Activated naive CD4-positive, alpha-beta T cell treated with anti-CD3 and anti-CD28 coated beads for 36 hours (primary cell): ENCODE data around the gene ITGAE. TPM values are rescaled to one million over a fixed set of nuclear protein-coding genes. Genes with fewer than 3 reads are reported as not detected.
"Not testable (repeated sequence)": the region's sequence is repeated elsewhere in the genome, so short reads cannot be mapped to it uniquely, and the experiment has no call there.

Experiments used
- CTCF ChIA-PET: fragments of 350-600 bp; sonication (Branson Sonifier 250); formaldehyde crosslinking; loops from one replicate; lab custom pipeline; 2021; ENCODE audit warnings: antibody characterized with exemption; lab: Charles Lee
- DNase-seq: peaks from one replicate; pipeline ENCODE4 v3.0.0-alpha.2; 2020
- H3K27ac Mint-ChIP-seq: one replicate; pipeline ENCODE4 v1.8.0; 2021; ENCODE audit warnings: mild to moderate bottlenecking, mixed read lengths
- H3K27me3 Mint-ChIP-seq: one replicate; pipeline ENCODE4 v1.8.0; 2021; ENCODE audit warnings: low read depth, mixed read lengths
- H3K36me3 Mint-ChIP-seq: one replicate; pipeline ENCODE4 v1.8.0; 2021; ENCODE audit warnings: low read depth, mixed read lengths
- H3K4me1 Mint-ChIP-seq: one replicate; pipeline ENCODE4 v1.8.0; 2021; ENCODE audit warnings: low read depth, mixed read lengths
- H3K4me3 Mint-ChIP-seq: one replicate; pipeline ENCODE4 v1.8.0; 2021; ENCODE audit warnings: mild to moderate bottlenecking, moderate library complexity, mixed read lengths
- H3K9me3 Mint-ChIP-seq: one replicate; pipeline ENCODE4 v1.8.0; 2021; ENCODE audit warnings: mixed read lengths
- intact Hi-C: fragments of 100-400 bp; cut with micrococcal nuclease; formaldehyde crosslinking; loops from one replicate; pipeline ENCODE4 v1.15.1; 2023
- total RNA-seq, 2 experiments: library from RNA; stranded (reverse); gene quantifications; one replicate each; pipeline ENCODE4 v1.2.3, GENCODE V29; 2021

Gene ITGAE
- total RNA-seq, 2 experiments from 2014 or later = 31.7 to 32.4 TPM

DNA sequence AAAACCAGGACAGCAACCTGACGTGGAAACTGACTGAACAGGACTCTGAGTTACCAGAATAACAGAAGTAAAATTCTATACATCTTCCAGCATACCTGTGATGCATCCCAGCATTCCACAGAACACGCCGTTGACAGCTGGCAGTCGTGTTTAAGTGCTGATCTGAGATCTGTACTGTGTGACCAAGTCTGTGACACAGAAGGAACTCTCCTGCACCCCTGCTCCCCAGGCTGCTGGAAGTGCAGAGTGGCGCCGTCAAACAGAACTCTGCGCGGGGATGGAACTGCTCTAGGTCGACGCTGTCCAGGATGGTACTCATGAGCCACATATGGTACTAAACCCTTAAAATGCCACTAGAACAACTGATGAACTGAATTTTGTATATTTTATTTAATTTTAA lies 804 bp upstream of the ITGAE start:
- H3K36me3 Mint-ChIP-seq = no peaks in the 10 kb centered on the region
- DNase-seq = no peak
- no peak overlapping the region for H3K27ac Mint-ChIP-seq
- H3K27me3 Mint-ChIP-seq = no peaks in the 10 kb centered on the region
- H3K4me3 Mint-ChIP-seq = no peak overlapping the region
- H3K9me3 Mint-ChIP-seq = no peaks in the 10 kb centered on the region
- intact Hi-C loops = no loop called here
- CTCF ChIA-PET = interaction anchor here (1.5 kb wide), 1 partner anchor 64 kb away, joined by 3 read pairs; no protein-coding TSS in a partner anchor
- peaks cover 5% of the 10 kb centered on the region for H3K4me1 Mint-ChIP-seq

DNA sequence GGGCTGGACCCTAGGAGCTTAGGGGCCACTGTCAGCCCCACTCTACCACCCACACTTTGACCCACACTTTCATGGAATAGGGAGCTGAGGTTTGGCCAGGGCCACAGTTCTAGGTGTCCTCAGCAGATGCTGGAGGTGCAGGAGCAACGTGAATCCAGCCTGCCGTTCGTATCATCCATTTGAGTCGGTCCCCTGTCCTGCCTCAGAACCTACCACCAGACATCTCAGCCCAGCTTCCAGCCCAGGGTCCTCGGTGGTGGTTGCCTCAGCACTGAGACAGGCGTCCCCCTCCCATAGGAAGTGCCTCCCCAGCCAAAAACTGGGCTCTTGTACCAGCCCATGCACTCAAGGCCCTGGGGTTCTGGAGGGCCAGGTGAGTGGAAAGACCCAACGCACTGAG lies 359 bp upstream of the ITGAE start:
- CTCF ChIA-PET = interaction anchor here (1.5 kb wide), 1 partner anchor 64 kb away, joined by 3 read pairs; no protein-coding TSS in a partner anchor

DNA sequence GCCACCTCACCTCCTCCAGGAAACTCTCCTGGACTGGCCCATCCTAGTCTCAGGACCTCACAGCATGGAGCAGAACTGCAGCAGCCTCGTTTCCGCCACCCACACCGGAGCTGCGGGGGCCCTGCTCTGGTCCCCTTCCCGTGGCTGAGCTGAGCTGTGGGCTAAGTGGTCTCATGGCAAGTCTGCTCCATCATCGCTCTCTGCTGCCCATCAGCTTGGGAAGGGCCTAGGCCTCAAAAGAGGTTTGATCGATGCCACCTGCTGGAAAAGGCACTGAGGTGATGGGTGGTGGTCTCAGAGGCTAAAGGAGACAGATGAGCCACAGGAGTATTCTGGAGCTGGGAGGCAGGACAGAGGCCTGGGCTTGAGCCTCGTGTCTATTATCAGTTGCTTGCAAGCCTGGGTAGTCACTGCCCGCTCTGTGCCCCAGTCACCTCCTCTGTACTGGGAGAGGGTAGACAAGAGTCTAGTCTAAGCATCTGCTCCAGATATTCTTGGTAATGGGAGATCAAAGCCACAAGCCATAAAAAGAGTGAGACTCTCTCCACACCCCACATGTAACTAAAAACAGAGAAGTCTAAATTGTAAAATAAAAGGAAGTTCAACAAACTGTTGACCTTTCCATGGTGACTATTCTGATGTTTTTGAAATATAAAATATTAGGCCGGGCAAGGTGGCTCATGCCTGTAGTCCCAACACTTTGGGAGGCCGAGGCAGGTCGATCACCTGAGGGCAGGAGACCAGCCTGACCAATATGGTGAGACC lies 1.6 kb downstream of the ITGAE start:
- Mint-ChIP-seq H3K9me3 (no peaks in the 10 kb centered on the region), H3K4me1 (peaks cover 6% of the 10 kb centered on the region), H3K36me3 (no peaks in the 10 kb centered on the region), H3K27ac (no peak overlapping the region), H3K27me3 (no peaks in the 10 kb centered on the region), H3K4me3 (no peak overlapping the region)
- DNase-seq = no peak
- intact Hi-C loops = no loop called here
- CTCF ChIA-PET = no interaction called here

More for the DNA sequence above, 359 bp upstream of the ITGAE start:
- no peaks in the 10 kb centered on the region for H3K36me3 Mint-ChIP-seq
- H3K4me3 Mint-ChIP-seq = no peak overlapping the region
- H3K4me1 Mint-ChIP-seq = peaks cover 8% of the 10 kb centered on the region
- H3K27ac Mint-ChIP-seq = no peak overlapping the region
- no peaks in the 10 kb centered on the region for H3K9me3 Mint-ChIP-seq
- intact Hi-C loops = no loop called here
- DNase-seq = no peak
- no peaks in the 10 kb centered on the region for H3K27me3 Mint-ChIP-seq

DNA sequence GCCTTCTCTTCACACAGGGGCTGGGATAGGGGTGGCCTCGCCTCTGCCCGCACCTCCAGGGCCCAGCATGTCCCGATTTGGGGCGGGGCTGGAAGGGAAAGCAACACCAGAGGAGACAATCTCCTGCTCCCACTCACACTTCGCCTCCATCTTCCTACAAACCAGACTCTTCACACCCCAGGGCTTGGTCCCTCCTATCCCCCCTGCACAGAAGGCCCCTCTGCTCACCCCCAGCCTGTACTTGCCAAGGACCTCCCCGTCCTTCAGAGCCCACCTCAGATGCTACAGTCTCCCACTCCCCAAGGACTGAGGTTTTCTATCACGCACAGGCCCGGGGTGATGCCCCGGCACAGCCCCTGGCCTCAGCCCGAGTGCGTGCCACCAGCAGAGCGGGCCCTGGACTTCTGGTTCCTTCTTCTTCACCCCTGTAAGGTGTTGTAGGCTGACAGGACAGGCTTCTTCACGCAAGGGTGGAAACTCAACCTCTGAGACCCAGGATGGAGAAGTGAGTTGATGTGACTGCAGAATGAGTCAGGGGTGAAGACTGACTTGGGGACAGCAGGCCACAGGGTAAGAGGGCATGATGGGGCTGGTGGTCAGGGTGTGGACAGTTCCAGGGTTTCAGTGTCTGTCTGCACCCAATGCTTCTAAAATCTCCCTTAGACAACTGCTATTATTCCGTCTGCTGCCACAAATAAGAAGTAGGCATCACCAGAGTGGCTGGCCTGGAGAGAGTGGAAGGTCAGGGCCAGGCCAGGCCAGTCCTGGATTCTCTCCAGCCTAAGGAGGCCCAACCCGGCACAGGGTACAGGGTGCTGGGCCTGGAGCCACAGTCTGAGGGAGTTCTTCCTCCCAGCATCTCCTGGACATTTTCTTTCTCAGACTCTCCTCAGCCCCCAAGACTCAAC lies 2.5 kb downstream of the ITGAE start:
- no peak for DNase-seq
- Mint-ChIP-seq H3K36me3 (no peaks in the 10 kb centered on the region), H3K27me3 (no peaks in the 10 kb centered on the region), H3K9me3 (no peaks in the 10 kb centered on the region), H3K27ac (no peak overlapping the region), H3K4me1 (peaks cover 4% of the 10 kb centered on the region), H3K4me3 (no peak overlapping the region)
- CTCF ChIA-PET = no interaction called here
- intact Hi-C loops = no loop called here

DNA sequence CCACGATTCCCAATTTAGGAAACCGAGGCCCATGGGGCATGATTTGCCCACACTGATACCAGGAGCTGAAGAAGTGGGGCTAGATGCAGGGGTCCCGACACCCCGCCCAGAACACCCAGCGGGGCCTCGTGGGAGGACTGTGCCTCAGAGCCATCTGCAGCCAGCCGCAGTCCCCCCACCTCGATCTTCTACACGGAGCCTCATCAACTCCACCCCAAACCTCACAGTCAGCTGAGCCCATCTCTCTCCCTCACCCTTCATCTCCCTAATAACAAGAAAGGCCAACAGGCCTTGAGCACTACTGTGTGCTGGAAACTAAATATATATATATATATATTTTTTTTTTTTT lies 4.2 kb downstream of the ITGAE start:
- CTCF ChIA-PET = interaction anchor here (3.1 kb wide), 1 partner anchor 59 kb away, joined by 14 read pairs; no protein-coding TSS in a partner anchor
- Mint-ChIP-seq H3K4me3 (no peak overlapping the region), H3K4me1 (peaks cover 5% of the 10 kb centered on the region), H3K27ac (no peak overlapping the region), H3K36me3 (no peaks in the 10 kb centered on the region), H3K27me3 (no peaks in the 10 kb centered on the region), H3K9me3 (no peaks in the 10 kb centered on the region)
- DNase-seq = no peak
- intact Hi-C loops = no loop called here

DNA sequence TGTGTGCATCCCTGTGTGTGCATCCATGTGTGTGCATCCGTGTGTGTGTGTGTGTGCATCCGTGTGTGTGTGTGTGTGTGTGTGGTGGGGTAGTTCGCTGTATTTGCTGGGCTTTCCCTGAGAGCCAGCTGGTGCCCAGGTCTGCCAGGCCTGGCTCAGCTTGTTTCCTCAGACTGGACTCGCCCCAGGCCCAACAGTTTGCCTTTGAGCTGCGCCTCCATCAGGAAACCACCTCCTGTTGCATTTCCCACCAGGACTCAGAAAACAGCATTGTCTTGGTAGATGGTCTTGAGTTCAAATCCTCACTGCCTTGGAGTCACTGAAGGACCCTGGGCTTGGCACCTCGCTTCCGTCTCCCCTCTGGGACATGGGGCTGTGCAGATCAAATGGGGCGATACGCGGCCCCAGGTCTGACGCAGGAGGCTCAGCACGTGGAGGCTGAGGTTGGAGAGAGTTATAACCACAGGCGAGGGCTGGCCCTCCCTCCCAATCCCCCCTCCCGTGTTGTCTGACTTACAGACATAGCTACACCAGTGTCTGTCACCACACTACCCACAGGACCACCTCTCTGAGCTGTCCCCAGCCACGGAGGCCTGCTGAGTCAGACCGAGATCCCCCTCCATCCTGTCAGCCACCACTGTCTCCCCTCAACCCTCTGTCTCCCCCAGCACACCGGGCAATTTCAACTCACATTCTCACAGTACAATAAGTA lies 4.7 kb downstream of the ITGAE start:
- Mint-ChIP-seq H3K36me3 (no peaks in the 10 kb centered on the region), H3K4me3 (no peak overlapping the region), H3K27ac (no peak overlapping the region), H3K4me1 (peaks cover 10% of the 10 kb centered on the region), H3K9me3 (no peaks in the 10 kb centered on the region), H3K27me3 (no peaks in the 10 kb centered on the region)
- peak; percentile 49 for DNase-seq
- intact Hi-C loops = no loop called here
- CTCF ChIA-PET = interaction anchor here (3.1 kb wide), 1 partner anchor 58 kb away, joined by 14 read pairs; no protein-coding TSS in a partner anchor

DNA sequence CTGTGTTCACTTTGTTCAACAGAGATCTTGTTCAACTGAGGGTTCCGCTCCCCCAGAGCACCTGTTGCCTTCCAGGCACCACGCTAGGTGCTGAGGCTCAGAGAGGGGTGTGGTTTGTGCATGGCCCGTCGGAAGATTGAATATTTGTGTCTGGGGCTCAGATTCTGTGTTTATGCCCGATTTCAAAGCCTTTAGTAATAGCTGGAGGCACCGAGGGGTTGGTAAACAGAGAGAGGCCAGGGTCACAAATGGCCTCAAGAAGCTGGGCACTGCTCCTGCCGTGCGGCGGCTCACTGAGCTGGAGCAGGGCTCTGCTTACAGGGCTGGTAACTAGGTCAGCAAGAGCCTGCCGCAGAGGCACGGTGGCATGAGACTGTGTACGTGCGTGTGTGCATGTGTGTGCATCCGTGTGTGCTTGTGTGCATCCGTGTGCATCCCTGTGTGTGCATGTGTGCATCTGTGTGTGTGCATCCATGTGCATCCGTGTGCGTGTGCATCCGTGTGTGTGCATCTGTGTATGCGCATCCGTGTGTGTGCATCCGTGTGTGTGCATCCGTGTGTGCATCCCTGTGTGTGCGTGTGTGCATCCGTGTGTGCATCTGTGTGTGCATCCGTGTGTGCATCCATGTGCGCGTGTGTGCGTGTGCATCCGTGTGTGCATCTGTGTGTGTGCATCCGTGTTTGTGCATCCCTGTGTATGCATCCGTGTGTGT lies 5.4 kb downstream of the ITGAE start:
- Mint-ChIP-seq H3K27me3 (no peaks in the 10 kb centered on the region), H3K4me1 (peaks cover 11% of the 10 kb centered on the region), H3K4me3 (no peak overlapping the region), H3K27ac (no peak overlapping the region), H3K36me3 (no peaks in the 10 kb centered on the region), H3K9me3 (no peaks in the 10 kb centered on the region)
- intact Hi-C loops = no loop called here
- CTCF ChIA-PET = interaction anchor here (0.7 to 3.1 kb wide), 2 partner anchors 50 to 57 kb away, joined by 6 to 14 read pairs; no protein-coding TSS in a partner anchor
- DNase-seq = no peak

DNA sequence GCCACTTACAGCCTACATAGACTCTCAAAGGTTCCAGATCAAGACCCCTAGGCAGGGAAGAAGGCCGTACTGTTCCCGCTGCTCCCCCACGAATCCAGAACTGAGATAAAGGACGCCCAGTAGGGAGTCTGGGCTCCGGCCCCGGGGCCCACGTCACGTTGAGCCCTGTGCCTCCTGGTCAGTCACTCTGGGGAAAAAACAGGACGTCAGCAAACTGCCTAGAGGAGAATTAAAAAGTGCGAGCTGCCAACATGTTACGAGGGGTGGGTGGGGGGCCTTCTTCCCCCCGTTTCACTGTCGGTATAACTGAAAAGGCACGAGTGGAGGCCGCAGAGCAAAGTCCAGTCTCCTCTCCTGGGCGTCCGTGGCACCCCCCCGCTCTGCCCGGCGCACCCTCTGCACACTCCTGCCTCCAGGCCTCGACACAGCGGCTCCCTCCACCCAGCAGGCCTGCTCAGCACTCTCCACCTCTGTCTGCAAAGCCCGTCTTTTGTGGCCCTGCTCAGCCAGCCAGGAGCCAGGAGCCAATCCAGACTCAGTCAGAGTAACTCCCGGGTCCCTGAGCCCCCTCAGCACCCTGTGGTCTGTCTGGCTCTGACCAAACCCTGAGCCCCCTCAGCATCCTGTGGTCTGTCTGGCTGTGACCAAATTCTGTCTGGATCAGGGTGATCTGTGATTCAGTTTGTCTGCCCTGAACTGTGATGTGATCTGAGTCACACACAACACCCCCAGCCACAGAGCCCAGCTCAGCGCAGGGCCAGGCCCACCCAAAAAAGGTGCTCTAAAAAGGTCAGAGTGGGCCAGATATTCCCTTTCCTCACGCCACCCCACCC lies 6.2 kb downstream of the ITGAE start:
- Mint-ChIP-seq H3K4me1 (peaks cover 15% of the 10 kb centered on the region), H3K27ac (no peak overlapping the region), H3K27me3 (no peaks in the 10 kb centered on the region), H3K4me3 (no peak overlapping the region), H3K36me3 (no peaks in the 10 kb centered on the region), H3K9me3 (no peaks in the 10 kb centered on the region)
- intact Hi-C loops = no loop called here
- DNase-seq = no peak
- CTCF ChIA-PET = interaction anchor here (0.7 to 3.1 kb wide), 2 partner anchors 51 to 57 kb away, joined by 6 to 14 read pairs; no protein-coding TSS in a partner anchor

DNA sequence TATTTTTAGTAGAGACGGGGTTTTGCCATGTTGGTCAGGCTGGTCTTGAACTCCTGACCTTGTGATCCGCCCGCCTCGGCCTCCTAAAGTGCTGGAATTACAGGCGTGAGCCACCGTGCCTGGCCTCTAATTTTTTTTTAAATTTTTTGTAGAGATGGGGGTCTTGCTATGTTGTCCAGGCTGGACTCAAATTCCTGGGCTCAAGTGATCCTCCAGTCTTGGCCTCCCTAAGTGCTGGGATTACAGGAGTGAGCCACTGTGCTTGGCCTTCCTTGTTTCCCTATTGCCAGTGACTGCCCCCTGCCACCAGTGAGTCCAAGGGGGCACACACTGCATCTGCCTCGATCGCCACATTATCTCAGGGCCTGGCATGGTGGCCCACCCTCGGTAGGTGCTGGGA lies 6.8 kb downstream of the ITGAE start:
- H3K27me3 Mint-ChIP-seq, H3K4me3 Mint-ChIP-seq, H3K27ac Mint-ChIP-seq, H3K9me3 Mint-ChIP-seq, DNase-seq, intact Hi-C loops, H3K36me3 Mint-ChIP-seq: not testable (repeated sequence)
- CTCF ChIA-PET = interaction anchor here (0.7 kb wide), 1 partner anchor 56 kb away, joined by 3 read pairs; no protein-coding TSS in a partner anchor
- peaks cover 15% of the 10 kb centered on the region for H3K4me1 Mint-ChIP-seq

DNA sequence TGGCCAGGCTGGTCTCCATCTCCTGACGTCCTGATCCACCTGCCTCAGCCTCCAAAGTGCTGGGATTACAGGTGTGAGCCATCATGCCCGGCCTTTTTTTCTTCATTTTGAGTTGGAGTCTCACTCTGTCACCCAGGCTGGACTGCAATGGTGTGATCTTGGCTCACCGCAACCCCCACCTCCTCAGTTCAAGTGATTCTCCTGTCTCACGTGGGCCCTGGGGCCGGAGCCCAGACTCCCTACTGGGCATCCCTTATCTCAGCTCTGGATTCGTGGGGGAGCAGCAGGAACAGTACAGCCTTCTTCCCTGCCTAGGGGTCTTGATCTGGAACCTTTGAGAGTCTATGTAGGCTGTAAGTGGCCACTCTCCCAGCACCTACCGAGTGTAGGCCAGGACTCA lies 7.7 kb downstream of the ITGAE start:
- intact Hi-C loops, H3K27me3 Mint-ChIP-seq: not testable (repeated sequence)
- CTCF ChIA-PET = interaction anchor here (0.7 kb wide), 1 partner anchor 55 kb away, joined by 3 read pairs; no protein-coding TSS in a partner anchor

DNA sequence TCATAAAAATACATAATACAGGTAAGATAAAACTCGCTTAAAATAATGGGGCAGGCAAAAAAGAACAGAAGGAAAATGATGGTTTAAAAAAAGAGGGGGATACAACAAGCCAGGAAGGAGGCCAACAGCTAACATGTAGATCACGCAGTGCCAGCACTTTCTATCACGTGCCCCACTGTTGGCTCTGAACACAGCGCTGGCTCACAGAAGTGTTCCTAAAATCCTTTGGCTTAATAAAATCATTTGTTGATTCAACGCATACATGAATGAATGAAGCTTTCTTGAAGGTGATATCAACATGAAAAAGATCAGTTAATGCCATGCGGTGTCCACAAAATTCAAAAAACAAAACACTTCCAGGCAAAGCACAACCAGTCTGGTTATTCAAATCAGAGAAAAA lies 8.5 kb downstream of the ITGAE start:
- no peak overlapping the region for H3K4me3 Mint-ChIP-seq
- H3K36me3 Mint-ChIP-seq = no peaks in the 10 kb centered on the region
- H3K27ac Mint-ChIP-seq = no peak overlapping the region
- CTCF ChIA-PET = interaction anchor here (0.5 to 1.5 kb wide), 2 partner anchors 20 to 55 kb away, joined by 3 to 9 read pairs; no protein-coding TSS in a partner anchor
- H3K9me3 Mint-ChIP-seq = no peaks in the 10 kb centered on the region
- no peaks in the 10 kb centered on the region for H3K27me3 Mint-ChIP-seq
- intact Hi-C loops = no loop called here
- H3K4me1 Mint-ChIP-seq = peaks cover 18% of the 10 kb centered on the region
- DNase-seq = no peak

More for the DNA sequence above, 7.7 kb downstream of the ITGAE start:
- DNase-seq, H3K4me3 Mint-ChIP-seq, H3K36me3 Mint-ChIP-seq, H3K27ac Mint-ChIP-seq, H3K9me3 Mint-ChIP-seq: not testable (repeated sequence)
- H3K4me1 Mint-ChIP-seq = peaks cover 15% of the 10 kb centered on the region
